Stimulated activated CD4-positive, alpha-beta T cell treated with anti-CD3 and anti-CD28 coated beads, Interleukin-12 subunit alpha, Interleukin-12 subunit beta, amount 100 ng/mL, for 4 hours (primary cell): ENCODE data around the gene RGPD6.
"Not testable (repeated sequence)": the region's sequence is repeated elsewhere in the genome, so short reads cannot be mapped to it uniquely, and the experiment has no call there.

Experiments used
- DNase-seq: peaks from one replicate; pipeline ENCODE4 v3.0.0-alpha.2; 2020

The RGPD6 gene

DNA sequence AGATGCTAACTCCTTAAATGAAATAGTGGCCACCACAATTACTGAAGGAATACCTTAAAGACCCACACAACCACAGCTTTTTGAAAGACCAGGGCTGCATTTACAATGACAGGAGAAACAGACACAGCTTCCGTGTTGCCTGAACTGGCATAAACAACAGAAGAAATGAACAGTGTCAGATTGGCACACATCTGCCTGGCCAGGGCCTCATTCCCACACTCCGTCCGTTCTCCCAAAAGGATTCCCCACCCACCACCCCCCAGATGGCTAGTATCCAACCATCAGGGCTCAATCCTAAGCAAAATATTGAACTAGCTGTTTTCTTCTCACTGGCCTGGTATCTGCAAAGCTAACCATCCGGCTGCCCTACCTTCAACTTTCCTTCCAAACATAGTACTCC is 96.9 kb downstream of the RGPD6 start:
- DNase-seq = not testable (repeated sequence)

- DNase-seq = not testable (repeated sequence)
Measured at GRCh38 chr2:110477370-110477769, 99.7 kb downstream of the RGPD6 start.

- not testable (repeated sequence) for DNase-seq
Measured at GRCh38 chr2:110476952-110477351, 100.1 kb downstream of the RGPD6 start.

GRCh38 chr2:110475627-110476359 is 101.2 kb downstream of the RGPD6 start:
- DNase-seq = not testable (repeated sequence)

GRCh38 chr2:110474898-110475297 is 102.1 kb downstream of the RGPD6 start:
- not testable (repeated sequence) for DNase-seq

- not testable (repeated sequence) for DNase-seq
Measured at GRCh38 chr2:110473059-110473358, 104.0 kb downstream of the RGPD6 start.

GRCh38 chr2:110472171-110473058 is 104.6 kb downstream of the RGPD6 start, which contains the start of gene LIMS4:
Gene LIMS4, minus strand, starts transcription at chr2:110472816. Its CDS starts 38 bp downstream, at chr2:110472778.
- DNase-seq = not testable (repeated sequence)

DNA sequence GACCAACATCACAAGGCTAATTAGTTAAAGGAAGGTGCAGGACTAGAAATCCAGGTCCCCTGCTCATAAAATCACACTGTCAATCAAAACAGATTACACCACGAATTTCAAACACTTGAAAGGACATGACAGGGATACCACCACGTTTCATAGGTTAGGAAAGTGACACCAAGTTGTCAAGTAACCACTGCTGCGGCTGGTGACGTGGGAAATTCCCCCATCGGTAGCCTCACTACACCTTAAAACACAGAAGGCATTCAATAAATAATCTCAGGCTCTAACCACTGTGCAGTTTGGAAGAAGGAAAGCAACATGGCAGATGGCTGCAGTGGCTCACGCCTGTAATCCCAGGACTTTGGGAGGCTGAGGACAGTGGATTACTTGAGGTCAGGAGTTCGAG is 108.1 kb downstream of the RGPD6 start:
- DNase-seq = not testable (repeated sequence)

DNA sequence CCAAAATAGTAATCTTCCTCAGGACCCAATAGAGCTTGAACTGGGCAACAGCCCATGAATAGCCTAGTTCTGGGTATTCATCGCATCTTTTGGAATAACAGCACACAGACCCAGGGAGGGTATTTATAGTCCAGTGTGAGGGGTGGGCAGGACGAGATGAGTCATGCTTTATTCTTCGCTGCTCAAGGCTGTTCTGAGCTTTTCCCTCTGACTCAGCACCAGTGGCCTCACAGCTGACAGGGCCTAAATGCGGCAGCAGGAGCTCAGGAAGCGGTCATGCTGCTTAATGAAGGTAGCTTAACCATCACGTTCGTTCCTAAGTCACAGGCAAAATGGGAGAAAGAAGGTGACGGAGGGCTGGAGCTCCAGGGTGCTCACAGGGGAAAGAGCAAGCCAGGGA is 111.7 kb downstream of the RGPD6 start:
- DNase-seq = not testable (repeated sequence)
